GM13976 (cell line): Measurements from ENCODE around the gene ZC3H15.
"Not testable (repeated sequence)": the region's sequence is repeated elsewhere in the genome, so short reads cannot be mapped to it uniquely, and the experiment has no call there.

Experiments used
- DNase-seq: peaks from one replicate; pipeline ENCODE4 v3.0.0; 2012; ENCODE audit warnings: low spot score
- CTCF ChIP-seq: IDR thresholded peaks from 2 replicates; pipeline ENCODE4 v1.5.1; 2012; ENCODE audit warnings: borderline replicate concordance, mild to moderate bottlenecking; ENCODE audit not compliant: insufficient read depth; ENCODE audit errors: extremely low read depth, missing control alignments, control extremely low read depth
- in situ Hi-C: fragments of 300-500 bp; cut with MboI; formaldehyde crosslinking; loops from one replicate; pipeline ENCODE4 v1.12.0; 2022; ENCODE audit warnings: low sequenced_read_pairs, mixed read lengths, inconsistent platforms; ENCODE audit not compliant: unreplicated experiment

ZC3H15 gene

GRCh38 chr2:186485871-186486650, at the start of gene ZC3H15:
TSS of gene ZC3H15 (plus strand) at chr2:186486260. CDS start at chr2:186486383, 123 bp downstream.
- no peak for TF ChIP-seq CTCF
- DNase-seq, result peak; percentile 94
- in situ Hi-C loops, result no loop called here

GRCh38 chr2:186437719-186438118, 48.3 kb upstream of the ZC3H15 start:
- no peak for DNase-seq
- TF ChIP-seq CTCF, result no peak
- in situ Hi-C loops, result no loop called here

- DNase-seq, in situ Hi-C loops: not testable (repeated sequence)
These were observed 46.4 kb upstream of the ZC3H15 start for GRCh38 chr2:186439673-186440095.

- no peak for TF ChIP-seq CTCF
- DNase-seq, result no peak
- in situ Hi-C loops, result no loop called here
These were observed 45.6 kb upstream of the ZC3H15 start for GRCh38 chr2:186440506-186440905.

GRCh38 chr2:186442885-186443284, 43.2 kb upstream of the ZC3H15 start:
- no peak for DNase-seq
- TF ChIP-seq CTCF, result no peak
- in situ Hi-C loops, result no loop called here

GRCh38 chr2:186443851-186444250, 42.2 kb upstream of the ZC3H15 start:
- no peak for DNase-seq
- in situ Hi-C loops, result no loop called here
- no peak for TF ChIP-seq CTCF

- no peak for DNase-seq
- TF ChIP-seq CTCF, result no peak
- in situ Hi-C loops, result no loop called here
These were observed 40.6 kb upstream of the ZC3H15 start for GRCh38 chr2:186445506-186445905.
